ENCODE data around the gene LYL1.

DNA sequence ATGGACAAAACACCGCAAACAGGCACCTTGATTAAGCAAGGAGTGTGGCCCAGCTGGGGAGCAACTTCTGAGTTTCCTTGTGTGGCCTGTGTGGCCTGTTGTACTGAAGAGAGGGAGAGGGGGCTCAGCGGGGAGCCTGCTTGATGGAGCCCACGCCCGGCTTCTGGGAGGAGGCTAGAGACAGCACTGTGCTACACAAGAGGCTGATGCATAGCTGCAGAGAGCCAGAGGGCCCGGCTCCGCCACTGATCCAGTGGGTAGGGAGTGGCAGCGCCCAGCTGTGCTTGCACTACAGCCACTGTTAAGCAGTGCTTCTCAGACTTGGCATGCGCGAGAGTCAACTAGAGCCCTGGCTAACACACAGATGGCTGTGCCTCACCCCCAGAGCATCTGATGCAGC lies 19.0 kb downstream of the LYL1 start:
- TF ChIP-seq, protein P1, sequence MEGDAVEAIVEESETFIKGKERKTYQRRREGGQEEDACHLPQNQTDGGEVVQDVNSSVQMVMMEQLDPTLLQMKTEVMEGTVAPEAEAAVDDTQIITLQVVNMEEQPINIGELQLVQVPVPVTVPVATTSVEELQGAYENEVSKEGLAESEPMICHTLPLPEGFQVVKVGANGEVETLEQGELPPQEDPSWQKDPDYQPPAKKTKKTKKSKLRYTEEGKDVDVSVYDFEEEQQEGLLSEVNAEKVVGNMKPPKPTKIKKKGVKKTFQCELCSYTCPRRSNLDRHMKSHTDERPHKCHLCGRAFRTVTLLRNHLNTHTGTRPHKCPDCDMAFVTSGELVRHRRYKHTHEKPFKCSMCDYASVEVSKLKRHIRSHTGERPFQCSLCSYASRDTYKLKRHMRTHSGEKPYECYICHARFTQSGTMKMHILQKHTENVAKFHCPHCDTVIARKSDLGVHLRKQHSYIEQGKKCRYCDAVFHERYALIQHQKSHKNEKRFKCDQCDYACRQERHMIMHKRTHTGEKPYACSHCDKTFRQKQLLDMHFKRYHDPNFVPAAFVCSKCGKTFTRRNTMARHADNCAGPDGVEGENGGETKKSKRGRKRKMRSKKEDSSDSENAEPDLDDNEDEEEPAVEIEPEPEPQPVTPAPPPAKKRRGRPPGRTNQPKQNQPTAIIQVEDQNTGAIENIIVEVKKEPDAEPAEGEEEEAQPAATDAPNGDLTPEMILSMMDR (IDR thresholded peaks at IDR 0.05; ENCODE audit: low read depth, low read length, poor library complexity, severe bottlenecking), result no peak
- TF ChIP-seq EZH2phosphoT487 (IDR thresholded peaks at IDR 0.05; ENCODE audit: borderline replicate concordance, low read length), result no peak

Data from DOHH2 (cell line).